Upper lobe of left lung (tissue), 6 donors: Measurements from ENCODE around the gene RASA3. TPM values are rescaled to one million over a fixed set of nuclear protein-coding genes. Genes with fewer than 3 reads are reported as not detected.

ENCODE experiments used
- ATAC-seq, 2 donors: fragments of 200-7000 bp; cut with Tn5 transposase; one replicate each; pipeline ENCODE4 v1.9.1; 2022; ENCODE audit warnings: mild to moderate bottlenecking in 2 of 2, moderate library complexity in 2 of 2; ENCODE audit not compliant: low FRiP score in 2 of 2
- DNase-seq, 2 donors: peaks; one replicate each; pipeline ENCODE4 v3.0.0-alpha.2; 2019 to 2020
- H3K27ac ChIP-seq, 4 donors: fragments of 200-600 bp; sonication (generic); one replicate each; pipeline ENCODE4 v1.5.1; 2016 to 2019
- H3K27me3 ChIP-seq, 4 donors: fragments of 200-600 bp; sonication (generic); one replicate each; pipeline ENCODE4 v1.5.1; 2017 to 2019
- H3K36me3 ChIP-seq, 4 donors: fragments of 200-600 bp; sonication (generic); one replicate each; pipeline ENCODE4 v1.5.1; 2016 to 2019
- H3K4me1 ChIP-seq, 4 donors: fragments of 200-600 bp; sonication (generic); one replicate each; pipeline ENCODE4 v1.5.1; 2018 to 2019
- H3K4me3 ChIP-seq, 4 donors: fragments of 200-600 bp; sonication (generic); one replicate each; pipeline ENCODE4 v1.5.1; 2017 to 2019; ENCODE audit warnings: mild to moderate bottlenecking in 2 of 4, moderate library complexity in 1 of 4
- H3K9me3 ChIP-seq, 4 donors: fragments of 200-600 bp; sonication (generic); one replicate each; pipeline ENCODE4 v1.5.1; 2018 to 2019
- EP300 ChIP-seq, 4 donors: sonication (generic); formaldehyde crosslinking; IDR thresholded peaks; one replicate each; pipeline ENCODE4 v1.5.1; 2017; ENCODE audit warnings: antibody characterized with exemption in 4 of 4, control low read depth in 2 of 4
- POLR2A ChIP-seq, 4 donors: fragments of 450-650 bp; IDR thresholded peaks; one replicate each; pipeline ENCODE4 v1.5.1; 2016 to 2017; ENCODE audit warnings: antibody characterized with exemption in 4 of 4, mild to moderate bottlenecking in 2 of 4
- POLR2AphosphoS5 ChIP-seq, 2 donors: sonication (generic); formaldehyde crosslinking; IDR thresholded peaks; one replicate each; pipeline ENCODE4 v1.5.1; 2017; ENCODE audit warnings: antibody characterized with exemption in 2 of 2
- WGBS, 2 donors: methylation state at CpG; one replicate each; pipeline ENCODE4 v1.1.5; 2017 to 2018; 5-methylcytosine and 5-hydroxymethylcytosine counted together
- total RNA-seq, 6 donors: library from RNA; depleted of rRNA in 4 of 6; stranded (reverse); fragments of >200 nt in 4 of 6; gene quantifications; one replicate each; pipeline versions ENCODE4 v1.1.0 to v1.2.1, GENCODE V29; 2016 to 2021
- TF ChIP-seq, protein P1 (sequence below), 6 experiments: fragments of 450-650 bp in 4 of 6; fragments of 200-600 bp in 2 of 6; sonication (generic) in 2 of 6; IDR thresholded peaks; one replicate each; pipeline ENCODE4 v1.5.1; 2016 to 2019; ENCODE audit warnings: antibody characterized with exemption in 6 of 6
- donor health status: DM: no; HTN: no; CAD: no; lungs with moderate emphysema.
- donor health status: DM: no; HTN: yes; CAD: no; lungs with severe emphysema.

The RASA3 gene
- total RNA-seq, 6 donors from 2014 or later: 11.4 to 52.4 (median 18.4) TPM

- H3K4me3 ChIP-seq: no peak overlapping the region
- H3K36me3 ChIP-seq: no peaks in the 10 kb centered on the region
- TF ChIP-seq EP300 (IDR thresholded peaks at IDR 0.05) (no peak), POLR2A (IDR thresholded peaks at IDR 0.05) (no peak), POLR2AphosphoS5 (IDR thresholded peaks at IDR 0.05) (no peak)
- TF ChIP-seq, protein P1, sequence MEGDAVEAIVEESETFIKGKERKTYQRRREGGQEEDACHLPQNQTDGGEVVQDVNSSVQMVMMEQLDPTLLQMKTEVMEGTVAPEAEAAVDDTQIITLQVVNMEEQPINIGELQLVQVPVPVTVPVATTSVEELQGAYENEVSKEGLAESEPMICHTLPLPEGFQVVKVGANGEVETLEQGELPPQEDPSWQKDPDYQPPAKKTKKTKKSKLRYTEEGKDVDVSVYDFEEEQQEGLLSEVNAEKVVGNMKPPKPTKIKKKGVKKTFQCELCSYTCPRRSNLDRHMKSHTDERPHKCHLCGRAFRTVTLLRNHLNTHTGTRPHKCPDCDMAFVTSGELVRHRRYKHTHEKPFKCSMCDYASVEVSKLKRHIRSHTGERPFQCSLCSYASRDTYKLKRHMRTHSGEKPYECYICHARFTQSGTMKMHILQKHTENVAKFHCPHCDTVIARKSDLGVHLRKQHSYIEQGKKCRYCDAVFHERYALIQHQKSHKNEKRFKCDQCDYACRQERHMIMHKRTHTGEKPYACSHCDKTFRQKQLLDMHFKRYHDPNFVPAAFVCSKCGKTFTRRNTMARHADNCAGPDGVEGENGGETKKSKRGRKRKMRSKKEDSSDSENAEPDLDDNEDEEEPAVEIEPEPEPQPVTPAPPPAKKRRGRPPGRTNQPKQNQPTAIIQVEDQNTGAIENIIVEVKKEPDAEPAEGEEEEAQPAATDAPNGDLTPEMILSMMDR (IDR thresholded peaks at IDR 0.05): no peak
- H3K27ac ChIP-seq: no peak overlapping the region
- no peak for ATAC-seq
- H3K27me3 ChIP-seq: no peaks in the 10 kb centered on the region
- 86 to 91% methylated on average over 4 to 12 of the region's 12 CpGs for WGBS, 2 donors
- peaks cover 0 to 7% (median 0%) of the 10 kb centered on the region in 4 donors for H3K4me1 ChIP-seq
- no peak for DNase-seq
- no peaks in the 10 kb centered on the region for H3K9me3 ChIP-seq
Observed at GRCh38 chr13:113937073-113937472, 195.3 kb downstream of the RASA3 start.

- Histone ChIP-seq H3K27me3 (no peaks in the 10 kb centered on the region), H3K27ac (no peak overlapping the region), H3K4me1 (peaks cover 0 to 7% (median 0%) of the 10 kb centered on the region in 4 donors), H3K36me3 (no peaks in the 10 kb centered on the region), H3K4me3 (no peak overlapping the region), H3K9me3 (no peaks in the 10 kb centered on the region)
- WGBS, 2 donors: 87 to 90% methylated on average over 23 to 25 of the region's 25 CpGs
- TF ChIP-seq POLR2AphosphoS5 (IDR thresholded peaks at IDR 0.05) (no peak), EP300 (IDR thresholded peaks at IDR 0.05) (no peak), POLR2A (IDR thresholded peaks at IDR 0.05) (no peak)
- TF ChIP-seq, protein P1 (IDR thresholded peaks at IDR 0.05): no peak
- DNase-seq (no peak), ATAC-seq (no peak)
Observed at GRCh38 chr13:113936166-113936965, 196.1 kb downstream of the RASA3 start.

DNA sequence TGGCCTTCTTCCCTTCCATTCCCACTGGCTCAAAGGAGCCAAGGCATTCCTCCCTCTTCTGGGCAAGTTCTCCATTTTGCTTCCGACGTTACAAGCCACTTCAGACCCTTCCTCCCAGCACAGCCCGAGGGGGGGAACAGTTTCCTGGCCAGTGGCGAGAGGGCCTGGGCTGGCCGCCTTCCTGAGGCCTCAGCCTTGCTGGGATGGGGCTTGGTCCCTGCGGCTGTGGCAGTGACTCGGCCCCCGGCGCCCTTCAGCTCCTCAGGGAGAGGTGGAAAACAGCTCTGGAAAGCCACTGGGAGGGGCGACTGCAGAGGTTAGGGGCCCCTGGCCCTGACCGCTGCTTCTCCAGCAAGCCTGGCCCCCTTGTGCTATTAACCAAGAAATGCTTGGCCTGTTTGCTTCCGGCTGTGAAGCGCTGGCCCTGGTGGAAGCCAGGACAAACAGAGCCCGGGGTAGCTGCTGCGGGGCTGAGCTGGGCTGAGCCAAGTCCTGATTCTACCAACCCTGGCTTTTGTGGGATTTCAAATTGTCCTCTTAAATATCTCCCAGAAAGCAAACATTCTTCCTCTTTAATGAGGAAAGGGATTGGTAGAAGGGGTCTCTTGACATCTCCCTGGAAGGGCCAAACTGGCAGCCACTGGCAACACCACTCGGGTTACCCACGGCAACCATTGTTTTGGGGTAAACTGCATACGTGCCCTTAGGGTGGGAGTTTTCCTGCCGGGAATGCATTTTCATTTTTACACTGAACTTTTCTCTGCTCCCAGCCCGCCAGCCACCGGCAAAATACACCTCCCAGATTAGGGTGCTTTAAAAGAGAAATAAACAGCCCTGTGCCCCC is 197.2 kb downstream of the RASA3 start:
- DNase-seq (no peak), ATAC-seq (no peak)
- Histone ChIP-seq H3K36me3 (no peaks in the 10 kb centered on the region), H3K27me3 (no peaks in the 10 kb centered on the region), H3K4me3 (no peak overlapping the region), H3K9me3 (no peaks in the 10 kb centered on the region), H3K27ac (no peak overlapping the region), H3K4me1 (peaks cover 0 to 7% (median 0%) of the 10 kb centered on the region in 4 donors)
- no peak for TF ChIP-seq POLR2AphosphoS5 (IDR thresholded peaks at IDR 0.05)
- no peak for TF ChIP-seq POLR2A (IDR thresholded peaks at IDR 0.05)
- TF ChIP-seq, protein P1 (IDR thresholded peaks at IDR 0.05): no peak
- 50 to 55% methylated on average over 17 to 21 of the region's 21 CpGs for WGBS, 2 donors

DNA sequence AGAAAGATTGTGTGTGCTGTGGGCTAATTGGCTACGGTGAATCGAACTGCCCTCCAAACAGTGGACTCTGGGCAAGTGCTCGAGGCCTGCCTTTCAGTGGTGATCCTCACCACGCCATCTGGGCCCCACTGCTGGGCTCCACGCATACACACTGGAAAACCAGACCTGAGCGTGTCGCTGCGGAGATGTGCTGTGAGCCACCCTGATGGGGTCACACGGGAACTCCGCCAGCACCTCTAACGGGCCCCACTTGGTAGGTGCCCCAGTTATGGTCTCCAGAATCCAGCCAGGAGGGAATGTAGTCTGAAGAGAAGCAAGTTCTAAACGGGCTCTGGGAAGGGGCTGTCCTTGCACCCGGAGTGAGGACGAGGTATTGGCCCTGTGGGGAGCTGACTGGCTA is 197.8 kb downstream of the RASA3 start:
- no peaks in the 10 kb centered on the region for H3K36me3 ChIP-seq
- H3K4me3 ChIP-seq: no peak overlapping the region
- H3K27me3 ChIP-seq: no peaks in the 10 kb centered on the region
- H3K9me3 ChIP-seq: no peaks in the 10 kb centered on the region
- no peak for ATAC-seq
- H3K4me1 ChIP-seq: peaks cover 0 to 7% (median 0%) of the 10 kb centered on the region in 4 donors
- no peak for DNase-seq
- TF ChIP-seq, protein P1 (IDR thresholded peaks at IDR 0.05): no peak
- TF ChIP-seq POLR2A (IDR thresholded peaks at IDR 0.05) (no peak), POLR2AphosphoS5 (IDR thresholded peaks at IDR 0.05) (no peak), EP300 (IDR thresholded peaks at IDR 0.05) (no peak)
- H3K27ac ChIP-seq: no peak overlapping the region
- WGBS, 2 donors: 90% methylated on average over 14 of the region's 14 CpGs
